ENCODE data around the gene TMEM80. TPM values are rescaled to one million over a fixed set of nuclear protein-coding genes. Genes with fewer than 3 reads are reported as not detected.

TMEM80 gene
- total RNA-seq, 1 experiment from 2014 or later, result 10.8 TPM

GRCh38 chr11:719214-720016 lies 23.8 kb downstream of the TMEM80 start:
- Histone ChIP-seq H3K4me2 (ENCODE audit: low read length) (no peak overlapping the region), H3K79me2 (ENCODE audit: low read length) (peaks cover 16% of the 10 kb centered on the region), H3K4me1 (ENCODE audit: insufficient read depth, low read length) (no peaks in the 10 kb centered on the region), H3K36me3 (ENCODE audit: low read depth, low read length) (peaks cover 6% of the 10 kb centered on the region; the same call in 1 of the 2 replicates), H3K27ac (ENCODE audit: low read length) (no peak overlapping the region), H2AFZ (ENCODE audit: low read length) (no peak overlapping the region), H3K4me3 (ENCODE audit: low read length) (no peak overlapping the region), H4K20me1 (ENCODE audit: low read length) (no peaks in the 10 kb centered on the region), H3K9me2 (replicated peaks; ENCODE audit: low read length) (no peaks in the 10 kb centered on the region), H3K9ac (ENCODE audit: low read length) (no peak overlapping the region), H3K9me3 (ENCODE audit: low read length) (no peaks in the 10 kb centered on the region), H3F3A (ENCODE audit: low read length, unreplicated experiment) (no peaks in the 10 kb centered on the region), H3K27me3 (ENCODE audit: low read length) (no peaks in the 10 kb centered on the region)
- BruUV-seq (replicated peaks), result no TSS peak
- ATAC-seq (no peak), DNase-seq (no peak)
- intact Hi-C loops (cut with micrococcal nuclease), result no loop called here
- TF ChIP-seq CTCF (conservative IDR thresholded peaks at IDR 0.05; ENCODE audit: low read depth, low read length), result no peak
- TF ChIP-seq EZH2phosphoT487 (IDR thresholded peaks at IDR 0.05; ENCODE audit: borderline replicate concordance, low read length), result no peak
- no peak for TF ChIP-seq EZH2 (IDR thresholded peaks at IDR 0.05; ENCODE audit: low read length, unreplicated experiment)
- ChIA-PET CTCF (no interaction called here), POLR2A (ENCODE audit: unreplicated experiment) (no interaction called here)

GRCh38 chr11:720017-720641 lies 24.5 kb downstream of the TMEM80 start:
- no peaks in the 10 kb centered on the region for H3K27me3 ChIP-seq (ENCODE audit: low read length)
- H3F3A ChIP-seq (ENCODE audit: low read length, unreplicated experiment), result no peaks in the 10 kb centered on the region
- peaks cover 9% of the 10 kb centered on the region; the same call in 1 of the 2 replicates for H3K36me3 ChIP-seq (ENCODE audit: low read depth, low read length)
- H3K79me2 ChIP-seq (ENCODE audit: low read length), result peaks cover 12% of the 10 kb centered on the region
- intact Hi-C loops (cut with micrococcal nuclease), result no loop called here
- no peak for DNase-seq
- TF ChIP-seq EZH2 (IDR thresholded peaks at IDR 0.05; ENCODE audit: low read length, unreplicated experiment) (no peak), EZH2phosphoT487 (IDR thresholded peaks at IDR 0.05; ENCODE audit: borderline replicate concordance, low read length) (no peak), CTCF (conservative IDR thresholded peaks at IDR 0.05; ENCODE audit: low read depth, low read length) (no peak)
- no peak overlapping the region for H2AFZ ChIP-seq (ENCODE audit: low read length)
- no peak overlapping the region for H3K27ac ChIP-seq (ENCODE audit: low read length)
- no TSS peak for BruUV-seq (replicated peaks)
- H3K4me3 ChIP-seq (ENCODE audit: low read length), result no peak overlapping the region
- no peaks in the 10 kb centered on the region for H3K9me2 ChIP-seq (replicated peaks; ENCODE audit: low read length)
- ATAC-seq, result no peak
- H3K9me3 ChIP-seq (ENCODE audit: low read length), result no peaks in the 10 kb centered on the region
- CTCF ChIA-PET, result no interaction called here
- no peak overlapping the region for H3K4me2 ChIP-seq (ENCODE audit: low read length)
- POLR2A ChIA-PET (ENCODE audit: unreplicated experiment), result no interaction called here
- H4K20me1 ChIP-seq (ENCODE audit: low read length), result no peaks in the 10 kb centered on the region
- no peak overlapping the region for H3K9ac ChIP-seq (ENCODE audit: low read length)
- H3K4me1 ChIP-seq (ENCODE audit: insufficient read depth, low read length), result no peaks in the 10 kb centered on the region

All from PC-3 (cell line).